Activated CD4-positive, alpha-beta memory T cell treated with anti-CD3 and anti-CD28 coated beads for 36 hours (primary cell): Measurements from ENCODE around the gene NMB. TPM values are rescaled to one million over a fixed set of nuclear protein-coding genes. Genes with fewer than 3 reads are reported as not detected.

Experiments
- CTCF ChIA-PET: fragments of 350-600 bp; sonication (Branson Sonifier 250); formaldehyde crosslinking; loops from one replicate; lab custom pipeline; 2021; ENCODE audit warnings: antibody characterized with exemption, inconsistent platforms; lab: Charles Lee
- POLR2A ChIA-PET: fragments of 350-600 bp; sonication (Branson Sonifier 250); formaldehyde crosslinking; loops from one replicate; lab custom pipeline; 2021; ENCODE audit warnings: antibody characterized with exemption; lab: Charles Lee
- DNase-seq: peaks from one replicate; pipeline ENCODE4 v3.0.0-alpha.2; 2020
- H3K27ac Mint-ChIP-seq: one replicate; pipeline ENCODE4 v1.8.0; 2021; ENCODE audit warnings: mixed read lengths
- H3K27me3 Mint-ChIP-seq: one replicate; pipeline ENCODE4 v1.8.0; 2021; ENCODE audit warnings: mixed read lengths
- H3K36me3 Mint-ChIP-seq: one replicate; pipeline ENCODE4 v1.8.0; 2021; ENCODE audit warnings: mixed read lengths
- H3K4me1 Mint-ChIP-seq: one replicate; pipeline ENCODE4 v1.8.0; 2021; ENCODE audit warnings: low read depth, mixed read lengths
- H3K4me3 Mint-ChIP-seq: one replicate; pipeline ENCODE4 v1.8.0; 2021; ENCODE audit warnings: mild to moderate bottlenecking, mixed read lengths
- H3K9me3 Mint-ChIP-seq: one replicate; pipeline ENCODE4 v1.8.0; 2021; ENCODE audit warnings: mixed read lengths
- intact Hi-C: fragments of 100-400 bp; cut with micrococcal nuclease; formaldehyde crosslinking; loops from one replicate; pipeline ENCODE4 v1.15.1; 2023
- total RNA-seq, 2 experiments: library from RNA; stranded (reverse); gene quantifications; one replicate each; pipeline ENCODE4 v1.2.3, GENCODE V29; 2021

NMB gene
- total RNA-seq, 2 experiments from 2014 or later = 6.2 to 7.8 TPM

- intact Hi-C loops = loop anchor here (1.0 kb wide), 1 partner anchor 13 kb away; no protein-coding TSS in a partner anchor
- no peaks in the 10 kb centered on the region for H3K9me3 Mint-ChIP-seq
- H3K4me1 Mint-ChIP-seq = peaks cover 36% of the 10 kb centered on the region
- no peaks in the 10 kb centered on the region for H3K27me3 Mint-ChIP-seq
- H3K27ac Mint-ChIP-seq = peak overlapping the region; percentile 79
- peak; percentile 86 for DNase-seq
- no peak overlapping the region for H3K4me3 Mint-ChIP-seq
- H3K36me3 Mint-ChIP-seq = peaks cover 48% of the 10 kb centered on the region
- CTCF ChIA-PET = interaction anchor here (0.7 to 1.4 kb wide), 5 partner anchors 13 to 246 kb away, joined by 3 to 5 read pairs (median 4); no protein-coding TSS in a partner anchor
- POLR2A ChIA-PET = interaction anchor here (0.5 to 1.0 kb wide), 3 partner anchors 8 to 54 kb away, joined by 3 read pairs; no protein-coding TSS in a partner anchor
Measured at GRCh38 chr15:84681831-84682230, 23.8 kb upstream of the NMB start.

GRCh38 chr15:84671211-84671610 is 13.2 kb upstream of the NMB start:
- H3K4me1 Mint-ChIP-seq = peaks cover 52% of the 10 kb centered on the region
- no peaks in the 10 kb centered on the region for H3K9me3 Mint-ChIP-seq
- H3K27me3 Mint-ChIP-seq = no peaks in the 10 kb centered on the region
- POLR2A ChIA-PET = interaction anchor here (1.1 kb wide), 2 partner anchors 44 to 89 kb away, joined by 3 read pairs; no protein-coding TSS in a partner anchor
- intact Hi-C loops = no loop called here
- H3K4me3 Mint-ChIP-seq = no peak overlapping the region
- H3K27ac Mint-ChIP-seq = peak overlapping the region; percentile 30
- DNase-seq = no peak
- CTCF ChIA-PET = interaction anchor here (0.7 to 1.8 kb wide), 4 partner anchors 17 to 85 kb away, joined by 3 to 7 read pairs (median 4); partner anchors contain the start of gene WDR73
- H3K36me3 Mint-ChIP-seq = peaks cover 37% of the 10 kb centered on the region

GRCh38 chr15:84669726-84670125 is 11.7 kb upstream of the NMB start:
- DNase-seq = peak; percentile 76
- ChIA-PET POLR2A (interaction anchor here (0.7 to 1.4 kb wide), 7 partner anchors 13 to 82 kb away, joined by 3 to 9 read pairs (median 4); partner anchors contain the start of genes SEC11A and WDR73), CTCF (interaction anchor here (0.7 to 1.3 kb wide), 7 partner anchors 11 to 79 kb away, joined by 3 to 7 read pairs (median 4); partner anchors contain the start of genes SEC11A and WDR73)
- Mint-ChIP-seq H3K9me3 (no peaks in the 10 kb centered on the region), H3K27ac (peak overlapping the region; percentile 79), H3K4me1 (peaks cover 60% of the 10 kb centered on the region), H3K4me3 (no peak overlapping the region), H3K36me3 (peaks cover 41% of the 10 kb centered on the region), H3K27me3 (no peaks in the 10 kb centered on the region)
- intact Hi-C loops = loop anchor here (1.0 to 5.0 kb wide), 7 partner anchors 13 to 313 kb away; partner anchors contain the start of genes PDE8A and WDR73

GRCh38 chr15:84668221-84668982 is 10.4 kb upstream of the NMB start:
- H3K27me3 Mint-ChIP-seq = no peaks in the 10 kb centered on the region
- DNase-seq = no peak
- ChIA-PET POLR2A (interaction anchor here (0.7 to 1.4 kb wide), 6 partner anchors 14 to 83 kb away, joined by 3 to 9 read pairs (median 6); partner anchors contain the start of genes SEC11A and WDR73), CTCF (interaction anchor here (0.6 to 1.3 kb wide), 7 partner anchors 10 to 81 kb away, joined by 3 to 7 read pairs (median 4); partner anchors contain the start of genes NMB, SEC11A and WDR73)
- peaks cover 39% of the 10 kb centered on the region for H3K36me3 Mint-ChIP-seq
- peak overlapping the region; percentile 79 for H3K27ac Mint-ChIP-seq
- H3K9me3 Mint-ChIP-seq = no peaks in the 10 kb centered on the region
- H3K4me1 Mint-ChIP-seq = peaks cover 60% of the 10 kb centered on the region
- intact Hi-C loops = loop anchor here (5.0 kb wide), 1 partner anchor 314 kb away; the partner anchor contains the start of gene PDE8A
- H3K4me3 Mint-ChIP-seq = peak overlapping the region; percentile 20

DNA sequence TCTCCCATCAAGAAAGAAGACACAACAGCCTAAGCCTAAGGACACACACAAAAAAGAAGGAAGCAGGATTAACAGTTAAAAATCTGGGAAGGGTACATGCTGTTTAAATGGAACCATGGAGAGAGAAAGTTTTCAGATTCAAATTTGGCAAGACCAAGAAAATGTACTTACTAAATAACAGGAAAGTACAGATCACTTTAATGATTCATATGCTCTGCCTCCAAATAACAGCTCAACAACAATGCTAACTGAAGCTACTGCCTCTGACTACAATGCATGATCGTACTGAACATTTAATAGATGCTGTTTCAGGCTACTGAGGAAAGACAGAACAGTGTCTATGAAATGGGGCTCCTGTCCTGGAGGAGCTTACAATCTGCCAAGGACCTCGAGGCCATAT is 8.4 kb upstream of the NMB start:
- H3K9me3 Mint-ChIP-seq = no peaks in the 10 kb centered on the region
- peaks cover 37% of the 10 kb centered on the region for H3K36me3 Mint-ChIP-seq
- H3K27ac Mint-ChIP-seq = peak overlapping the region; percentile 70
- intact Hi-C loops = loop anchor here (5.0 kb wide), 1 partner anchor 316 kb away; the partner anchor contains the start of gene PDE8A
- no peak for DNase-seq
- H3K27me3 Mint-ChIP-seq = no peaks in the 10 kb centered on the region
- H3K4me1 Mint-ChIP-seq = peaks cover 50% of the 10 kb centered on the region
- ChIA-PET POLR2A (interaction anchor here (0.6 to 1.5 kb wide), 3 partner anchors 50 to 144 kb away, joined by 3 to 6 read pairs (median 4); partner anchors contain the start of gene SEC11A), CTCF (interaction anchor here (1.0 to 1.5 kb wide), 6 partner anchors 34 to 79 kb away, joined by 3 to 8 read pairs (median 3); partner anchors contain the start of gene SEC11A)
- no peak overlapping the region for H3K4me3 Mint-ChIP-seq

GRCh38 chr15:84661001-84661400 is 3.0 kb upstream of the NMB start:
- peaks cover 29% of the 10 kb centered on the region for H3K4me1 Mint-ChIP-seq
- CTCF ChIA-PET = no interaction called here
- no peak for DNase-seq
- H3K36me3 Mint-ChIP-seq = peaks cover 11% of the 10 kb centered on the region
- no peak overlapping the region for H3K27ac Mint-ChIP-seq
- no peaks in the 10 kb centered on the region for H3K27me3 Mint-ChIP-seq
- no peaks in the 10 kb centered on the region for H3K9me3 Mint-ChIP-seq
- POLR2A ChIA-PET = no interaction called here
- no peak overlapping the region for H3K4me3 Mint-ChIP-seq
- intact Hi-C loops = no loop called here

DNA sequence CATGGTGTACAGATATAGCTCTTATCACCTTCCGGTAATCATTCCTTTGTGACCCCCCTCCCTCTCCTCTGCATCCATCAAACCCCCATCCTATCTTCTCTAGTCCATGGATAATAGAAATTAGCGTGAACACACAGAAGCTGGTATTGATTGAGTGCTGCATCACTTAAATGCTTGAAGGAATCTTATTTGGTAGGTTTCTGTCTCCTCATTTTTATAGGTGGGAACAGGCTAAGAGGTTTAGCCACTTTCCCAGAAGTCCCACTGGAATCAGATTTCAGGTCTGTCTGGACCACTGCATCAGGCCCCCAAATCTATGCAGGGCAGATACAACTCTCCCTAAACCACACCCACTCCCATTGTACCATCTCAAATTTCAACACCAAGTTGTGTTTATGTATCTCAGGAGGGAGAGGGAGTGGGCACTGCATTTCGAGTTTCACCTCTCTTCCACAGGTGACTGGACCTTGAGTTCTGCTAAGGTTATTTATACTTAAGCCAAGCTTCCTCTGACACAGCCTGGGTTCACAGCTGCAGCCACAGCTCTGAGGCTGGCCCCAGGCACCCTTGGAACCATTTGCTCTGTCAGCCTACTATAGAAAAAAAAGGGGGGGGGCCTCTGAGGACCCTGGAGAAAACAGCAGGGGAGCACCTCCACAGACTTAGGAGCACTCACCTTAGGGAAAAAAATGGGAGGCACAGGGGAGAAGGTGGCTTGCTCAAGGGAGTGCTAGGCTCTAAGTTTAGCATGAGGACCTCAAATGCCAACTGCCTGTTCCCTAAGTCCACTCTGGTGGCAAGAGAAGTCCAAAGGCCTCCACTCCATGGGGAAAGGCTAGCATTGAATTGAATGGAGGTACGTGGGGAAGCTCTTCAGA is 2.1 kb upstream of the NMB start:
- Mint-ChIP-seq H3K27ac (peak overlapping the region; percentile 29), H3K27me3 (no peaks in the 10 kb centered on the region), H3K36me3 (peaks cover 6% of the 10 kb centered on the region), H3K4me3 (no peak overlapping the region), H3K9me3 (no peaks in the 10 kb centered on the region), H3K4me1 (peaks cover 23% of the 10 kb centered on the region)
- no peak for DNase-seq
- ChIA-PET POLR2A (interaction anchor here (1.0 kb wide), 1 partner anchor 16 kb away, joined by 4 read pairs; no protein-coding TSS in a partner anchor), CTCF (interaction anchor here (0.7 to 2.1 kb wide), 4 partner anchors 28 to 87 kb away, joined by 3 to 14 read pairs (median 4); no protein-coding TSS in a partner anchor)
- intact Hi-C loops = loop anchor here (2.0 kb wide), 1 partner anchor 25 kb away; no protein-coding TSS in a partner anchor

GRCh38 chr15:84658788-84659411 is 901 bp upstream of the NMB start:
- CTCF ChIA-PET = interaction anchor here (0.6 to 2.1 kb wide), 13 partner anchors 9 to 219 kb away, joined by 3 to 14 read pairs (median 4); no protein-coding TSS in a partner anchor
- peak overlapping the region; percentile 68 for H3K27ac Mint-ChIP-seq
- H3K9me3 Mint-ChIP-seq = no peaks in the 10 kb centered on the region
- no peaks in the 10 kb centered on the region for H3K36me3 Mint-ChIP-seq
- no peaks in the 10 kb centered on the region for H3K27me3 Mint-ChIP-seq
- peaks cover 29% of the 10 kb centered on the region for H3K4me1 Mint-ChIP-seq
- no peak for DNase-seq
- intact Hi-C loops = loop anchor here (1.0 to 2.0 kb wide), 2 partner anchors 26 to 219 kb away; no protein-coding TSS in a partner anchor
- POLR2A ChIA-PET = interaction anchor here (1.1 to 1.3 kb wide), 3 partner anchors 13 to 89 kb away, joined by 3 to 7 read pairs (median 4); partner anchors contain the start of gene SEC11A
- peak overlapping the region; percentile 68 for H3K4me3 Mint-ChIP-seq

GRCh38 chr15:84657748-84658079 is 285 bp downstream of the NMB start:
- intact Hi-C loops = loop anchor here (1.0 to 2.0 kb wide), 2 partner anchors 27 to 221 kb away; no protein-coding TSS in a partner anchor
- Mint-ChIP-seq H3K27me3 (no peaks in the 10 kb centered on the region), H3K36me3 (peaks cover 2% of the 10 kb centered on the region), H3K4me1 (peaks cover 38% of the 10 kb centered on the region), H3K9me3 (no peaks in the 10 kb centered on the region), H3K27ac (peak overlapping the region; percentile 15), H3K4me3 (peak overlapping the region; percentile 69)
- DNase-seq = no peak
- CTCF ChIA-PET = interaction anchor here (1.2 to 2.0 kb wide), 2 partner anchors 26 to 59 kb away, joined by 5 to 6 read pairs; no protein-coding TSS in a partner anchor
- POLR2A ChIA-PET = interaction anchor here (0.9 to 1.3 kb wide), 3 partner anchors 12 to 59 kb away, joined by 3 to 4 read pairs (median 3); partner anchors contain the start of gene SEC11A

DNA sequence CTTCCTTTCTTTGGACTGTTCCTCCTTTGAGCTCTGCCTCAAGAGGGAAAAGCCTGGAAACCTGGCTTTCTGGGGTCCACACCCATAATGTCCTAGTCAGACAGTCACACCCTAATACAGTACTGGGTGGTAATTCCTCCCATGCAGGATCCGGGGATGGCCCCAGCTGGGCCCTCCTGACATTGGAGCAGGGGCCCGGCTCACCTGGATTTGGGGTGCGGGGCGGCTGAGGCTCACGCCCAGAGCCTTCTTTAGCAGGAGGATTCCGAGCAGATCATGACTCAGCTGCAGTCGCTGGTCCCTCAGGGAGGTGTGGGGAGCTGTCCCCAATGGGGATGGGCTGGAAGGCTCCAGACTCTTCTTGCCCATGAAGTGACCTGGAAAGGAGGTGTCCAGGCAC is 1.0 kb downstream of the NMB start:
- Mint-ChIP-seq H3K27ac (no peak overlapping the region), H3K4me1 (peaks cover 42% of the 10 kb centered on the region), H3K4me3 (peak overlapping the region; percentile 69), H3K27me3 (no peaks in the 10 kb centered on the region), H3K9me3 (no peaks in the 10 kb centered on the region), H3K36me3 (peaks cover 6% of the 10 kb centered on the region)
- ChIA-PET POLR2A (interaction anchor here (0.7 to 1.2 kb wide), 3 partner anchors 12 to 80 kb away, joined by 3 read pairs; no protein-coding TSS in a partner anchor), CTCF (interaction anchor here (0.5 to 2.4 kb wide), 9 partner anchors 13 to 271 kb away, joined by 3 to 10 read pairs (median 6); no protein-coding TSS in a partner anchor)
- no peak for DNase-seq
- intact Hi-C loops = no loop called here
